ENCODE data around the gene STXBP6. TPM values are rescaled to one million over a fixed set of nuclear protein-coding genes. Genes with fewer than 3 reads are reported as not detected.
"Not testable (repeated sequence)": the region's sequence is repeated elsewhere in the genome, so short reads cannot be mapped to it uniquely, and the experiment has no call there.

The STXBP6 gene
- total RNA-seq, 2 donors from 2014 or later = 11.0 to 23.9 TPM

GRCh38 chr14:24965934-24966578 is 83.9 kb downstream of the STXBP6 start:
- DNase-seq = peak; percentile 38
- intact Hi-C loops (cut with DNase I) = no loop called here
- ATAC-seq = peak; percentile 53 to 96

GRCh38 chr14:24965578-24965933 is 84.4 kb downstream of the STXBP6 start:
- DNase-seq (no peak), ATAC-seq (no peak)
- intact Hi-C loops (cut with DNase I) = no loop called here

DNA sequence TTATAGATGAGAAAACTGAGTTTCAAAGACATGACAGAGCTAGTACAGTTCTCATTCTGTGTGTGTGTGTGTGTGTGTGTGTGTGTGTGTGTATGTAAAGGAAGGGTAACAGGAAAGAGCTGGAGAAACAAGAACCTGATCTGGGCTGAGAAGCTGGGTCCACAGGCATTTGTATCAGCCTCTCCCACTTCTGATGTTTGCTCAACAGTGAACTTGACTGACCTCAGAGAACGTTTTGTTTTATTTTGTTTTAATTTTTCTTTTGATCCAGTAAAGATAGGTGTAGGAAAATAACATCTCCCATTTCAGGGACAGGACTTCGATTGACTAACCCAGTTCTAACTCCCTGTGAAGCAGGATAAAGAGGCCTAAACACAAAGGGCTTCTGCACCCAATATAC is 85.4 kb downstream of the STXBP6 start:
- ATAC-seq = no peak
- intact Hi-C loops (cut with DNase I) = no loop called here
- DNase-seq = no peak

- no peak for ATAC-seq
These were observed 85.9 kb downstream of the STXBP6 start for GRCh38 chr14:24964048-24964447.

DNA sequence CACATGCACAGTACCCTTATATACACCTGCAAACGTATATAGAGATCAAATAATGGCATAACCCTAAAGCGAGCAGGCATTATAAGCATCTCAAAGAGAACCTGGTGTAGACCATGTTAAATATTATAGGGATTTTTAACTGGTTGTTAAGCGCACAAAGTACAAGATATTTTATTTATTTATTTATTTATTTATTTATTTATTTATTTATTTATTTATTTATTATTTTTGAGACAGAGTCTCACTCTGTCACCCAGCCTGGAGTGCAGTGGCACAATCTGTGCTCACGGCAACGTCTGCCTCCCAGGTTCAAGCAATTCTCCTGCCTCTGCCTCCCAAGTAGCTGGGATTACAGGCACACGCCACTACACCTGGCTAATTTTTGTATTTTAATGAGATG is 87.8 kb downstream of the STXBP6 start:
- ATAC-seq; DNase-seq; intact Hi-C loops (cut with DNase I): not testable (repeated sequence)

More at GRCh38 chr14:24964048-24964447, 85.9 kb downstream of the STXBP6 start:
- intact Hi-C loops (cut with DNase I) = no loop called here
- no peak for DNase-seq

DNA sequence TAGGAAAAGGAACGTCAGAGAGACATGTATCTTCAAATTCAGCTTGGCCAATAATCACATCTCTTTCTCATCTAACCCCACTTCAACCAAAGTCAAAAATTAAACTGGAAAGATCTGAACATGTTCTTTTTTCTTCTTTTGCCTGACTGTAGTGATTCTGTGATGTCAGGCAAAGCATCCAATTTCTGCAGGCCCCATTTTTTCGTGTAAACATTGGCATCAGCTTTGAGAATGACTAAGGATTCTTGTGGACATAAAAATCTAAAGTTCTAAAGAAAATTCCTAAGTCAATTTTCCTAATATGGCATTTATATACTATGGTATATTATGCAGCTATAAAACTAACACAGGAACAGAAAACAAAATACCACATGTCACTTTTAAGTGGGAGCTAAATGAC is 89.1 kb downstream of the STXBP6 start:
- intact Hi-C loops (cut with DNase I) = no loop called here
- DNase-seq (no peak), ATAC-seq (no peak)

DNA sequence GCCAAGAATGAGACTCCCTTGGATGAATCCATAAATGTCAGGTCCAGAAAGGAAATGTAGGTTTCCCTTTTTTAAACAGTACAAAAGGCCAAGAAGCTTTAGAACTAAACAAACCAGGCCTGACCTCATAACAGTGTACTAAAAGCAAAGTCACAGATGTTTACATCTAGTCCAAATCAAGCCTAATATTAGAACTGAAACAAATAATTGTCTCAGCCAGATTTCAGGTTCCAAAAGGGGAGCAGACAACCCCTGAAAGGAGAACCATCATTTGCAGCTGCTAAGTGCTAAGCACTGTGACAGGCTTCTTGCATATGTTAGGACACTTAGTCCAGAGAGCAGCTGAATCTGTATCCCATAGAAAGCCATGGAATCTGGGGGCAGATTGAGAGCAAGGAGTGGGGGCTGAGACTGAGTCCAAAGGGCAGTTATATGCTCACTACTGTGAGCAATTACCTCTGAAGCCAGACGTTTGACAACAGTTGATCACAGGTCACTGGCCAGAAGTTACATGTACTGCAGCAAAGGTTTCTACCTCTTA is 90.1 kb downstream of the STXBP6 start:
- DNase-seq (no peak), ATAC-seq (peak in 1 of 2 donors; percentile 38)
- intact Hi-C loops (cut with DNase I) = no loop called here

- DNase-seq (no peak), ATAC-seq (no peak)
- intact Hi-C loops (cut with DNase I) = no loop called here
These were observed 91.7 kb downstream of the STXBP6 start for GRCh38 chr14:24958271-24958670.

GRCh38 chr14:24957814-24958213 is 92.1 kb downstream of the STXBP6 start:
- intact Hi-C loops (cut with DNase I) = no loop called here
- no peak for ATAC-seq
- DNase-seq = no peak

- no peak for DNase-seq
- no peak for ATAC-seq
- intact Hi-C loops (cut with DNase I) = no loop called here
These were observed 93.8 kb downstream of the STXBP6 start for GRCh38 chr14:24956104-24956503.

DNA sequence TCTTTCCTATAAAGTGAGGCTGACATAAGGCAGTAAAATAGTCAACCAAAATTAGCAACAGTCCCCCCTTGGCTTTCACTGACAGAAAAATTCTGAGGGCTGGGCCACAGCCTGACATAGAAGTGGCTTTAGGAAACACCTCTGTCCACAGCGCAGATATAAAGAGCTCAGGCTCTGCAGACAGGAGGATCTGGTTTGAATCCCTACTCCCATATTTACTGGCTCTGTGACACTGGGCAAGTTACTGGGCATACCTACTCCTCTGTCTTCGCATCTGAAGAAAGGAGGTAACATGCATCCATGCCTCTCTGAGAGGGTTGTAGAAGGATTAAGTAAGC is 95.3 kb downstream of the STXBP6 start:
- peak; percentile 50 to 62 for ATAC-seq
- intact Hi-C loops (cut with DNase I) = no loop called here
- DNase-seq = no peak

DNA sequence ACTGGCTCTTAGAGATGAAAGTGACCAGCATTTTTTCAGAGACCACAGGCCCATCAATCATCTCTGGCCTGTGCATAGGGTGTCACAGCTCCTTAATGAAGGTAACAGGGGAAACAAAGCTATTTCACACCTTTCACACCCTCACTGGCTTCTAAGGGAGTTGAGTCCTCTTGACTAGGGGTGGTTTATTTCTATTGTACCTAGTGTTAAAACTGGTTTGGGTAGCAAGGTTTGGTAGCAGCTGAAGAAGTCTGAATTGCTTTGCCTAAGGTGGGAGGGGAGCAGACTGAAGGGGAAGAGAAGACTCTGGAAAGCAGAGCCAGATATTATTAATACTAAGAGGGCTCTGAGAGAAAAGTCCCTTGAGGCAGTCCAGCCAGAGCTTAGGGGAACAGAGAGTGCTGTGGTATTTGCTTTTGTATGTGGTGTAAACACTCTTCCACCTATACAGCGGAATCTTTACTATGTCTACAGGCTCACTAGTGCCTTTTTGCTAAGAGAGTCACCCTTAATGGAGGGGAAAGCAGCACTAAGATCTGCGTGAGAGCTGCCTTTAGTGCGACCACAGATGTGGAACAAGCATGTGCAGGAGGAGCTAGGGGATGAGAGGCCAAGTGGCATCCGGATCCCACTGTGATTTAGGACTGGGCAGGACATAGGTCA is 95.8 kb downstream of the STXBP6 start:
- ATAC-seq (peak; percentile 23 to 52), DNase-seq (no peak)
- intact Hi-C loops (cut with DNase I) = no loop called here

GRCh38 chr14:24952851-24953666 is 96.9 kb downstream of the STXBP6 start:
- intact Hi-C loops (cut with DNase I) = no loop called here
- DNase-seq (no peak), ATAC-seq (peak in 1 of 2 donors; percentile 49)

DNA sequence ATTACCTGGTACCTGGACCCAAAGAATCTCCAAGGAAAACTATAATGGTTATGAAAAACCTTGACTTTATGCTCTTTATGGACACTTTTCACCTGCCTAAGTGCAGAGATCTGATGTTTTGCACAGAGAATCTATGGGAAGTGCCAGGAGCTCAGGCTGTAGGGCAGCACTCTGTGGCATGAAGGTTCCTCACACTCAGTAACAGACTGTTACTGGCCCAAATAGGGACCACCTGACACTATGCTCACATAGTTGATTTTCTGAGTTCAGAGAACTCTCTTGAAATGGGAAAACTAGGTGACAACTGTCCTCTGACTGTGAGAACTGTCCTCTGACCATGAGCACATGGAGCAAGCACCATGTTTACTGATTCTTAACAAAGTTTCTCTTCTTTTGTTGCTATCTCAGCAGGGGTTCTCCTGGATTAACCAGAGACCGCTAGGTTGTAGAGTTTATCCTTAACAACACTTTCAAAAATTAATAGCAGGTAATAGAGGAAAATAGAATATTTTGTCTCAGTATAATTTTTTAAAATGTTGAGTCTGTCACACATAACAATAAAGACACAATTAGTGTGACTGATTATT is 101.6 kb downstream of the STXBP6 start:
- ATAC-seq (no peak), DNase-seq (no peak)
- intact Hi-C loops (cut with DNase I) = no loop called here

DNA sequence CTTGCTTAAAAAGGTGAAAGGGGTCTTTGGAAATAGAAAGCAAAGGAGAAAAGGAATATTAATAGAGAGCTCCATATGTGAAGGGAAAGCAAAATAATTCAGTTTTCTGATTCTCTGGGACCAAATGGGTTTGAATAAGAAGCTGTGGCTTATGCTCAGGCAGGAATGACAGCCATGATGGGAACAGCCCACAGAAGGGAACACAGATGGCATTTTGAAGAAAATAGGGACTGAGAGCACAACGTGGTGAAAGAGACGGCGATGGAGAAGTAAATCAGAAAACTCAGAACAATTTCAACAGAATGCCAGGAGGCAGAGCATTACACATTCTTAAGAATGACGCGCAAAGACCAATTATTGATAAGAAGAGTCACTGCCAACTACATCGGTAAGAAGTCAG is 102.8 kb downstream of the STXBP6 start:
- ATAC-seq (no peak), DNase-seq (no peak)
- intact Hi-C loops (cut with DNase I) = no loop called here

GRCh38 chr14:24944800-24945199 is 105.1 kb downstream of the STXBP6 start:
- ATAC-seq = no peak

DNA sequence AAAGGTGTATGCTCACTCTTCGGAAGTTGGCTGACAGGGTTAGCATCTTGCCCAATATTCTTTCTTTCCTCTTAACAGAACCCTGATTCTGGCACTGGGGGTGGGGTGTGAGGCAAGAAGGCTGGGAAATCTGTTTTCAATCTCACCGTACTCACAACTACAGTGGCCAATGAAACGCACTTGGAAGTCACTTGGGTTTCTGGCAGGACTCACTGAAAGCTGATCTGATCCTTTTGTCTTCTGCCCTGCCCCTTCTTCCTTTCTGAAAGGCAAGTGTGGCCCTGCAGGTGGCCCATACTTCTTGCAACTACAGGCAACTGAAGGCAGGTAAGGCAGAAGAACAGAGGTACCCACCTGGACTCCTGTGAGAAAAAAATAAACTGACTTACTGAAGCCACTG is 106.9 kb downstream of the STXBP6 start:
- DNase-seq = peak; percentile 23

More at GRCh38 chr14:24944800-24945199, 105.1 kb downstream of the STXBP6 start:
- no peak for DNase-seq
- intact Hi-C loops (cut with DNase I) = no loop called here

DNA sequence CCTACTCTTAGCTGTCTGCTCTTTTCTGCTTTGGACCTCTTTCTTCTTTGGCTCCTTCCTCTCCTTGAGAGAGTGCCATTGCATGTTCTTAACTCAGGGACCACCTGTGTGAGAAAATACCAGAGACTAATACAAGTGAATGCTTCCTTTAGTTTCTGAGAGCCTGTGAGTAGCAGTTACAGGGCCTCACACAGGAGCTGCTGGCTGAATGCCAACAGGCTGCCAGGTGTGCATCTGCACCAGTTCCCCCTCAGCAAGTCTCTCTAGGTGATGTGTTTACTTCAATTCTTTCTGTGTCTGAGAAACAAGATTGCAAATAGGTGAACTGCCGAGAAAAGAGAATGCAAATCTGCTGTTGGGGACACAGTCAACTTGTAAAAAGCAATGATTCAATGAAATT is 108.2 kb downstream of the STXBP6 start:
- DNase-seq (no peak), ATAC-seq (no peak)
- intact Hi-C loops (cut with DNase I) = no loop called here

More for the DNA sequence above, 106.9 kb downstream of the STXBP6 start:
- peak in 1 of 2 donors; percentile 47 for ATAC-seq
- intact Hi-C loops (cut with DNase I) = no loop called here

GRCh38 chr14:24940213-24940783 is 109.6 kb downstream of the STXBP6 start:
- intact Hi-C loops (cut with DNase I) = no loop called here

More at GRCh38 chr14:24940213-24940783, 109.6 kb downstream of the STXBP6 start:
- ATAC-seq (no peak), DNase-seq (no peak)
